Neuronal stem cell (in vitro differentiated cells): Measurements from ENCODE around the gene STEAP2.
A peak's percentile ranks its signal among the peaks of the same experiment; 100 is the strongest.

ENCODE experiments used
- DNase-seq: peaks from one replicate; pipeline ENCODE4 v3.0.0-alpha.2; 2013; ENCODE audit warnings: low spot score
- H2AFZ ChIP-seq: one replicate; pipeline ENCODE4 v1.6.1; 2013; ENCODE audit warnings: mild to moderate bottlenecking, low read length, inconsistent platforms
- H2AK5ac ChIP-seq: 2 replicates; pipeline ENCODE4 v1.6.1; 2013; ENCODE audit warnings: low read depth, mild to moderate bottlenecking, inconsistent platforms, low read length, moderate library complexity, mixed read lengths
- H2BK120ac ChIP-seq: 2 replicates; pipeline ENCODE4 v1.6.1; 2013; ENCODE audit warnings: low read depth, mild to moderate bottlenecking, inconsistent platforms, low read length, moderate library complexity, mixed read lengths
- H2BK12ac ChIP-seq: one replicate; pipeline ENCODE4 v1.6.1; 2013; ENCODE audit warnings: low read length, inconsistent platforms
- H2BK15ac ChIP-seq: 2 replicates; pipeline ENCODE4 v1.6.1; 2013; ENCODE audit warnings: mild to moderate bottlenecking, low read length, inconsistent platforms, mixed read lengths
- H2BK5ac ChIP-seq: one replicate; pipeline ENCODE4 v1.6.1; 2013; ENCODE audit warnings: inconsistent platforms, mild to moderate bottlenecking, low read length, moderate library complexity
- H3K14ac ChIP-seq: one replicate; pipeline ENCODE4 v1.6.1; 2013; ENCODE audit warnings: low read length, inconsistent platforms
- H3K18ac ChIP-seq: 2 replicates; pipeline ENCODE4 v1.6.1; 2013; ENCODE audit warnings: low read length, inconsistent platforms
- H3K23ac ChIP-seq: 2 replicates; pipeline ENCODE4 v1.6.1; 2013; ENCODE audit warnings: low read depth, mild to moderate bottlenecking, mixed read lengths, low read length, inconsistent platforms; ENCODE audit not compliant: poor library complexity
- H3K27ac ChIP-seq: replicated peaks from 3 replicates; pipeline ENCODE4 v1.5.1; 2013; ENCODE audit warnings: low read length, inconsistent platforms
- H3K27me3 ChIP-seq, 3 experiments: 2 replicates each; pipeline ENCODE4 v1.6.1; 2013; ENCODE audit warnings: low read length in 3 of 3, mild to moderate bottlenecking in 2 of 3, inconsistent platforms in 1 of 3, low read depth in 1 of 3, mixed read lengths in 1 of 3, moderate library complexity in 1 of 3; ENCODE audit not compliant: control insufficient read depth in 3 of 3, insufficient read depth in 3 of 3
- H3K36me3 ChIP-seq, 2 donors: replicated peaks in 1 of 2; 2 replicates each; pipeline ENCODE4 v1.6.1; 2013; ENCODE audit warnings: low read length in 2 of 2; ENCODE audit not compliant: control insufficient read depth in 2 of 2, insufficient read depth in 2 of 2
- H3K4ac ChIP-seq: 2 replicates; pipeline ENCODE4 v1.6.1; 2013; ENCODE audit warnings: inconsistent platforms, mild to moderate bottlenecking, low read length, moderate library complexity
- H3K4me1 ChIP-seq, 2 donors: 1 replicate in 1 of 2; 2 replicates in 1 of 2; pipeline ENCODE4 v1.6.1; 2013; ENCODE audit warnings: low read length in 2 of 2, low read depth in 1 of 2; ENCODE audit not compliant: control insufficient read depth in 2 of 2, insufficient read depth in 1 of 2
- H3K4me2 ChIP-seq: one replicate; pipeline ENCODE4 v1.6.1; 2013; ENCODE audit warnings: mild to moderate bottlenecking, low read length, inconsistent platforms; ENCODE audit not compliant: insufficient read depth, poor library complexity, severe bottlenecking
- H3K4me3 ChIP-seq, 2 donors: 2 replicates each; pipeline ENCODE4 v1.5.1; 2013; ENCODE audit warnings: low read length in 2 of 2, mild to moderate bottlenecking in 2 of 2, inconsistent platforms in 1 of 2, moderate library complexity in 1 of 2
- H3K79me1 ChIP-seq: one replicate; pipeline ENCODE4 v1.6.1; 2013; ENCODE audit warnings: low read depth, mild to moderate bottlenecking, inconsistent platforms, low read length, moderate library complexity
- H3K9ac ChIP-seq: one replicate; pipeline ENCODE4 v1.6.1; 2013; ENCODE audit warnings: mild to moderate bottlenecking, low read depth, low read length, inconsistent platforms; ENCODE audit not compliant: poor library complexity
- H3K9me3 ChIP-seq, 2 donors: replicated peaks in 1 of 2; 2 replicates each; pipeline versions ENCODE3 to v1.6.1; 2013; ENCODE audit warnings: low read length in 2 of 2, mild to moderate bottlenecking in 2 of 2, inconsistent platforms in 1 of 2, low read depth in 1 of 2, mixed read lengths in 1 of 2, moderate library complexity in 1 of 2; ENCODE audit not compliant: control insufficient read depth in 2 of 2, insufficient read depth in 1 of 2
- H4K8ac ChIP-seq: one replicate; pipeline ENCODE4 v1.6.1; 2013; ENCODE audit warnings: low read depth, mild to moderate bottlenecking, inconsistent platforms, low read length, moderate library complexity
- H4K91ac ChIP-seq: one replicate; pipeline ENCODE4 v1.6.1; 2013; ENCODE audit warnings: low read length, low read depth, mild to moderate bottlenecking, inconsistent platforms; ENCODE audit not compliant: poor library complexity
- WGBS, 2 donors: extraction: QIAGEN DNeasy Blood & Tissue Kit; methylation state at CpG; one replicate each; pipeline ENCODE4 v1.1.7; 2013; ENCODE audit warnings: missing lambda C conversion rate in 2 of 2, mixed read lengths in 1 of 2; ENCODE audit not compliant: insufficient read length in 2 of 2, insufficient replicate concordance in 1 of 2; ENCODE audit errors: extremely low coverage in 2 of 2; 5-methylcytosine and 5-hydroxymethylcytosine counted together

STEAP2 gene

DNA sequence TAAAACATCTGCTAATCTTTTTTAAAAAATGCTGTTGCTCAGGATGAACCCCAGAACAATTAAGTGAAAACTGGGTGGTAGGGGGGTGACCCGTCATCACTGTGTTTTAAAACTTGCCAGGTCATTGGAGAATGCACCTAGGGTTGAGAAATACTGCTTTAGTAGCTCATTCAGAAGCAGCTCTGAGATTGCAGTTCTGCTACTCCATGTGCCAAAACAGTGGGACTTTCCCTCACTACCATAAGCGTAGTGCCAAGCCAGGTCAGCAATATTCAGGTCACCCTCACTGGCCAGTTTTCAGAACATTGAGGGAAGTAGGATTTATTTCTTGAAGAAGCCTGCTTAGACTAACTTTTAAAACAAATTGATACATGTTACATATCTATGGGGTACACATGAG is 5.2 kb downstream of the STEAP2 start:
- no peak overlapping the region for H3K14ac ChIP-seq
- H2BK12ac ChIP-seq: no peak overlapping the region
- H3K4me3 ChIP-seq: no peak overlapping the region
- H3K36me3 ChIP-seq: no peaks in the 10 kb centered on the region
- H2BK120ac ChIP-seq: no peak overlapping the region
- no peak overlapping the region for H2AK5ac ChIP-seq
- no peak for DNase-seq
- no peak overlapping the region for H2BK5ac ChIP-seq
- H3K9me3 ChIP-seq: no peaks in the 10 kb centered on the region
- no peak overlapping the region for H2AFZ ChIP-seq
- H3K4me2 ChIP-seq: no peak overlapping the region
- H4K8ac ChIP-seq: no peak overlapping the region
- H3K27ac ChIP-seq: no peak overlapping the region
- H3K23ac ChIP-seq: no peak overlapping the region
- H2BK15ac ChIP-seq: no peak overlapping the region
- H3K4ac ChIP-seq: no peak overlapping the region
- H3K18ac ChIP-seq: no peak overlapping the region
- no peak overlapping the region for H3K9ac ChIP-seq
- peaks cover 0 to 26% (median 0%) of the 10 kb centered on the region in 3 experiments for H3K27me3 ChIP-seq
- peaks cover 0 to 4% of the 10 kb centered on the region in 2 donors for H3K4me1 ChIP-seq
- H4K91ac ChIP-seq: no peak overlapping the region
- no CpG with 5 or more reads among the region's 2 CpGs for WGBS, 2 donors
- H3K79me1 ChIP-seq: no peaks in the 10 kb centered on the region

GRCh38 chr7:90222390-90222789 is 10.8 kb downstream of the STEAP2 start:
- no peak for DNase-seq
- Histone ChIP-seq H3K4ac (no peak overlapping the region), H3K23ac (no peak overlapping the region), H4K91ac (no peak overlapping the region), H3K4me2 (no peak overlapping the region), H3K4me1 (peaks cover 5% of the 10 kb centered on the region in 2 donors), H2BK5ac (no peak overlapping the region), H3K9me3 (no peaks in the 10 kb centered on the region), H2AFZ (no peak overlapping the region), H2BK12ac (no peak overlapping the region), H2AK5ac (no peak overlapping the region), H3K27ac (no peak overlapping the region), H2BK120ac (no peak overlapping the region), H3K27me3 (no peaks in the 10 kb centered on the region), H3K79me1 (no peaks in the 10 kb centered on the region), H2BK15ac (no peak overlapping the region), H3K4me3 (no peak overlapping the region), H3K9ac (no peak overlapping the region), H3K36me3 (no peaks in the 10 kb centered on the region), H4K8ac (no peak overlapping the region), H3K14ac (no peak overlapping the region), H3K18ac (no peak overlapping the region)

- no peaks in the 10 kb centered on the region for H3K79me1 ChIP-seq
- H3K4me2 ChIP-seq: no peak overlapping the region
- H2BK120ac ChIP-seq: no peak overlapping the region
- DNase-seq: no peak
- no peaks in the 10 kb centered on the region for H3K9me3 ChIP-seq
- no peak overlapping the region for H4K91ac ChIP-seq
- peaks cover 5% of the 10 kb centered on the region in 2 donors for H3K4me1 ChIP-seq
- no CpG with 5 or more reads among the region's 5 CpGs for WGBS, 2 donors
- no peak overlapping the region for H3K14ac ChIP-seq
- H2BK12ac ChIP-seq: no peak overlapping the region
- H3K27ac ChIP-seq: no peak overlapping the region
- no peak overlapping the region for H3K4ac ChIP-seq
- no peaks in the 10 kb centered on the region for H3K36me3 ChIP-seq
- H2BK5ac ChIP-seq: no peak overlapping the region
- H3K4me3 ChIP-seq: no peak overlapping the region
- H3K27me3 ChIP-seq: no peaks in the 10 kb centered on the region
- H2AFZ ChIP-seq: no peak overlapping the region
- H2AK5ac ChIP-seq: no peak overlapping the region
- H2BK15ac ChIP-seq: no peak overlapping the region
- H3K9ac ChIP-seq: no peak overlapping the region
- no peak overlapping the region for H3K23ac ChIP-seq
- H4K8ac ChIP-seq: no peak overlapping the region
- H3K18ac ChIP-seq: no peak overlapping the region
These were observed 11.5 kb downstream of the STEAP2 start for GRCh38 chr7:90222811-90223725.

- WGBS, 2 donors: no CpG with 5 or more reads among the region's 3 CpGs
- Histone ChIP-seq H3K27ac (no peak overlapping the region), H3K36me3 (no peaks in the 10 kb centered on the region), H3K9me3 (no peaks in the 10 kb centered on the region), H3K14ac (no peak overlapping the region), H2BK5ac (no peak overlapping the region), H3K4me3 (no peak overlapping the region), H2BK12ac (no peak overlapping the region), H3K4me2 (no peak overlapping the region), H2BK15ac (no peak overlapping the region), H3K4me1 (peaks cover 5% of the 10 kb centered on the region in 2 donors), H3K18ac (no peak overlapping the region), H2AFZ (peak overlapping the region; percentile 57), H3K9ac (no peak overlapping the region), H3K23ac (no peak overlapping the region), H3K27me3 (no peaks in the 10 kb centered on the region), H4K91ac (no peak overlapping the region), H3K79me1 (no peaks in the 10 kb centered on the region), H4K8ac (no peak overlapping the region), H2BK120ac (no peak overlapping the region), H3K4ac (no peak overlapping the region), H2AK5ac (no peak overlapping the region)
- DNase-seq: no peak
These were observed 12.7 kb downstream of the STEAP2 start for GRCh38 chr7:90224195-90224594.
